H1 (cell line): Measurements from ENCODE around the gene POTEF. TPM values are rescaled to one million over a fixed set of nuclear protein-coding genes. Genes with fewer than 3 reads are reported as not detected.

Source experiments
- CTCF ChIA-PET: fragments of 300-600 bp; sonication (Branson Sonifier 250); formaldehyde crosslinking; loops from one replicate; lab custom pipeline; 2021; ENCODE audit not compliant: partially characterized antibody; lab: Charles Lee
- POLR2A ChIA-PET: fragments of 300-600 bp; sonication (Branson Sonifier 250); formaldehyde crosslinking; loops from one replicate; lab custom pipeline; 2021; ENCODE audit warnings: inconsistent platforms; ENCODE audit not compliant: partially characterized antibody; lab: Charles Lee
- DNase-seq, 2 experiments: peaks; one replicate each; pipeline versions ENCODE4 v3.0.0 to v3.0.0-alpha.2; 2010 to 2022; ENCODE audit warnings: low spot score in 2 of 2, low read depth in 1 of 2, mixed read lengths in 1 of 2
- FAIRE-seq: peaks from 2 replicates; lab custom pipeline; 2011; peaks lifted over from hg19 to GRCh38; lab: Jason Lieb, UNC
- H2AFZ ChIP-seq: 2 replicates; pipeline ENCODE4 v1.8.1; 2012; ENCODE audit warnings: low read length, inconsistent platforms
- H2AK5ac ChIP-seq: 2 replicates; pipeline ENCODE4 v1.6.1; 2013; ENCODE audit warnings: low read depth, low read length
- H2BK120ac ChIP-seq: replicated peaks from 2 replicates; pipeline ENCODE3; 2013; ENCODE audit warnings: low read depth, low read length, inconsistent platforms
- H2BK12ac ChIP-seq: 2 replicates; pipeline ENCODE4 v1.6.1; 2013; ENCODE audit warnings: low read depth, low read length
- H2BK15ac ChIP-seq: 2 replicates; pipeline ENCODE4 v1.6.1; 2013; ENCODE audit warnings: low read length
- H2BK20ac ChIP-seq: 2 replicates; pipeline ENCODE4 v1.6.1; 2013; ENCODE audit warnings: low read length
- H2BK5ac ChIP-seq: 2 replicates; pipeline ENCODE4 v1.6.1; 2013; ENCODE audit warnings: low read depth, low read length
- H3K14ac ChIP-seq: 2 replicates; pipeline ENCODE4 v1.6.1; 2013; ENCODE audit warnings: inconsistent platforms; ENCODE audit not compliant: insufficient read length
- H3K18ac ChIP-seq: 2 replicates; pipeline ENCODE4 v1.6.1; 2013; ENCODE audit warnings: low read length; ENCODE audit errors: extremely low read depth
- H3K23ac ChIP-seq: 2 replicates; pipeline ENCODE4 v1.6.1; 2013; ENCODE audit warnings: inconsistent platforms; ENCODE audit not compliant: insufficient read length
- H3K23me2 ChIP-seq: 2 replicates; pipeline ENCODE4 v1.6.1; 2013; ENCODE audit warnings: low read depth, low read length
- H3K27ac ChIP-seq: 2 replicates; pipeline ENCODE4 v1.6.1; 2011; ENCODE audit warnings: low read depth, low read length, inconsistent platforms
- H3K27me3 ChIP-seq, 4 experiments: replicated peaks in 1 of 4; 1 replicate in 1 of 4; 2 replicates in 3 of 4; pipeline versions ENCODE4 v1.6.1 to v1.8.1; 2011 to 2013; ENCODE audit warnings: low read length in 3 of 4, mild to moderate bottlenecking in 3 of 4, inconsistent platforms in 2 of 4, mixed read lengths in 2 of 4, moderate library complexity in 1 of 4; ENCODE audit not compliant: control insufficient read depth in 3 of 4, insufficient read depth in 3 of 4; ENCODE audit errors: extremely low read depth in 1 of 4
- H3K36me3 ChIP-seq, 4 experiments: 2 replicates each; pipeline versions ENCODE4 v1.6.1 to v1.8.1; 2011 to 2013; ENCODE audit warnings: mild to moderate bottlenecking in 4 of 4, low read length in 3 of 4, moderate library complexity in 2 of 4, control low read depth in 1 of 4, inconsistent platforms in 1 of 4; ENCODE audit not compliant: insufficient read depth in 4 of 4, control insufficient read depth in 2 of 4
- H3K4ac ChIP-seq: replicated peaks from 2 replicates; pipeline ENCODE3; 2013; ENCODE audit warnings: low read length, low read depth, mixed read lengths, inconsistent platforms; ENCODE audit not compliant: insufficient read length
- H3K4me1 ChIP-seq, 4 experiments: replicated peaks in 1 of 4; 1 replicate in 1 of 4; 2 replicates in 3 of 4; pipeline versions ENCODE4 v1.6.1 to v1.8.1; 2011 to 2013; ENCODE audit warnings: low read length in 3 of 4, inconsistent platforms in 2 of 4, mixed read lengths in 1 of 4; ENCODE audit not compliant: insufficient read depth in 4 of 4, control insufficient read depth in 3 of 4
- H3K4me2 ChIP-seq, 2 experiments: 2 replicates each; pipeline versions ENCODE4 v1.6.1 to v1.8.1; 2011 to 2013; ENCODE audit warnings: low read depth in 2 of 2, low read length in 2 of 2, control low read depth in 1 of 2, inconsistent platforms in 1 of 2, mild to moderate bottlenecking in 1 of 2; ENCODE audit not compliant: insufficient read depth in 1 of 2
- H3K4me3 ChIP-seq, 4 experiments: fragments of 200-600, 300-600 bp in 1 of 4; sonication (generic), shearing (Covaris generic), sonication (Bioruptor Twin) in 1 of 4; 2 replicates each; pipeline versions ENCODE4 v1.5.1 to v1.8.1; 2011 to 2016; ENCODE audit warnings: low read length in 4 of 4, low read depth in 3 of 4, control low read depth in 2 of 4, inconsistent platforms in 2 of 4, mild to moderate bottlenecking in 2 of 4, mixed read lengths in 1 of 4, moderate library complexity in 1 of 4; ENCODE audit not compliant: insufficient read depth in 2 of 4; ENCODE audit errors: extremely low read depth in 1 of 4
- H3K56ac ChIP-seq: replicated peaks from 2 replicates; pipeline ENCODE3; 2013; ENCODE audit warnings: low read depth, mild to moderate bottlenecking, mixed read lengths, low read length, inconsistent platforms; ENCODE audit not compliant: insufficient read length
- H3K79me1 ChIP-seq: 2 replicates; pipeline ENCODE4 v1.6.1; 2013; ENCODE audit warnings: low read depth, low read length, control low read depth
- H3K79me2 ChIP-seq, 2 experiments: 2 replicates each; pipeline versions ENCODE4 v1.6.1 to v1.8.1; 2012 to 2013; ENCODE audit warnings: low read length in 2 of 2, mild to moderate bottlenecking in 2 of 2, inconsistent platforms in 1 of 2; ENCODE audit not compliant: insufficient read depth in 2 of 2, control insufficient read depth in 1 of 2
- H3K9ac ChIP-seq, 4 experiments: replicated peaks in 1 of 4; 1 replicate in 1 of 4; 2 replicates in 3 of 4; pipeline versions ENCODE4 v1.6.1 to v1.8.1; 2011 to 2013; ENCODE audit warnings: low read depth in 3 of 4, low read length in 3 of 4, control low read depth in 2 of 4, mild to moderate bottlenecking in 2 of 4, moderate library complexity in 2 of 4, inconsistent platforms in 1 of 4; ENCODE audit errors: extremely low read depth in 1 of 4
- H3K9me3 ChIP-seq, 2 experiments: 2 replicates each; pipeline versions ENCODE4 v1.6.1 to v1.8.1; 2012 to 2013; ENCODE audit warnings: mild to moderate bottlenecking in 2 of 2, moderate library complexity in 2 of 2, control low read depth in 1 of 2, inconsistent platforms in 1 of 2, low read depth in 1 of 2, low read length in 1 of 2, mixed read lengths in 1 of 2; ENCODE audit not compliant: insufficient read depth in 2 of 2
- H4K20me1 ChIP-seq, 2 experiments: replicated peaks in 1 of 2; 2 replicates each; pipeline versions ENCODE3 to v1.8.1; 2011 to 2013; ENCODE audit warnings: inconsistent platforms in 2 of 2, low read length in 2 of 2, mild to moderate bottlenecking in 1 of 2; ENCODE audit not compliant: insufficient read depth in 2 of 2, control insufficient read depth in 1 of 2
- H4K5ac ChIP-seq: 2 replicates; pipeline ENCODE4 v1.6.1; 2013; ENCODE audit warnings: low read length, low read depth, mixed read lengths, inconsistent platforms; ENCODE audit not compliant: insufficient read length
- H4K8ac ChIP-seq: 2 replicates; pipeline ENCODE4 v1.8.0; 2013; ENCODE audit warnings: mild to moderate bottlenecking, moderate library complexity, low read length, inconsistent platforms; ENCODE audit not compliant: insufficient read depth; ENCODE audit errors: extremely low read depth
- H4K91ac ChIP-seq: replicated peaks from 2 replicates; pipeline ENCODE3; 2013; ENCODE audit warnings: low read length, mixed read lengths, inconsistent platforms; ENCODE audit not compliant: insufficient read length
- BRCA1 ChIP-seq: IDR thresholded peaks from 2 replicates; pipeline ENCODE4 v1.6.1; 2012; ENCODE audit warnings: low read depth, low read length, improper control_type of control experiment
- CHD2 ChIP-seq: IDR thresholded peaks from 2 replicates; pipeline ENCODE4 v1.6.1; 2012; ENCODE audit warnings: low read length, improper control_type of control experiment
- NRF1 ChIP-seq: IDR thresholded peaks from 2 replicates; pipeline ENCODE4 v1.6.1; 2011; ENCODE audit warnings: mild to moderate bottlenecking, low read depth, low read length, improper control_type of control experiment
- PHF8 ChIP-seq: fragments of 200-600 bp; sonication (generic); conservative IDR thresholded peaks from 2 replicates; pipeline ENCODE4 v1.7.1; 2012; ENCODE audit warnings: low read depth, mild to moderate bottlenecking, inconsistent platforms, low read length, moderate library complexity
- SAP30 ChIP-seq: fragments of 300-600 bp; sonication (generic); IDR thresholded peaks from 2 replicates; pipeline ENCODE4 v1.7.1; 2012; ENCODE audit warnings: low read length, moderate library complexity, mild to moderate bottlenecking, inconsistent platforms; ENCODE audit not compliant: insufficient read depth, insufficient replicate concordance
- WGBS, 2 experiments: shearing (Covaris generic) in 1 of 2; methylation state at CpG; one replicate each; pipeline versions ENCODE4 v1.1.6 to v1.1.7; 2013 to 2015; ENCODE audit warnings: low lambda C conversion rate in 2 of 2, mixed read lengths in 2 of 2, inconsistent platforms in 1 of 2, low coverage in 1 of 2, missing lambda C conversion rate in 1 of 2; ENCODE audit not compliant: insufficient replicate concordance in 2 of 2, insufficient coverage in 1 of 2, insufficient read length in 1 of 2; ENCODE audit errors: extremely low coverage in 1 of 2, missing lambda C conversion rate in 1 of 2; 5-methylcytosine and 5-hydroxymethylcytosine counted together
- polyA plus RNA-seq, 7 experiments: library from polyadenylated mRNA; depleted of rRNA in 3 of 7; stranded (reverse) in 5 of 7; unstranded in 2 of 7; fragments of >200 nt in 5 of 7; fragments of 200-250 nt in 2 of 7; gene quantifications; 1 replicate in 5 of 7; 2 replicates in 1 of 7; 4 replicates in 1 of 7; pipeline versions ENCODE4 v1.2.1 to v1.2.3, GENCODE V29; 2011 to 2013; ENCODE audit warnings: missing spikeins in 2 of 7, mixed read lengths in 2 of 7
- total RNA-seq: library from RNA; stranded (reverse); fragmentation: NEBNext Ultra II Directional; extraction: Animal tissue kit (Norgen Biotek cat#: 25700); gene quantifications from 2 replicates; pipeline ENCODE4 v1.2.1, GENCODE V29; 2021

Gene POTEF
- total and polyA plus RNA-seq, 2 of the 8 experiments (the other 6 are each of a cell fraction or from before 2014, with no cell fraction given): 0.24 to 0.36 TPM

- peaks cover 10 to 57% (median 20%) of the 10 kb centered on the region in 4 experiments for H3K36me3 ChIP-seq
- no peak overlapping the region for H2BK12ac ChIP-seq
- H3K56ac ChIP-seq: no peak overlapping the region
- H3K23ac ChIP-seq: no peak overlapping the region
- FAIRE-seq: no peak
- H2BK120ac ChIP-seq: no peak overlapping the region
- ChIA-PET CTCF (interaction anchor here (1.3 kb wide), 1 partner anchor 118 kb away, joined by 3 read pairs; no protein-coding TSS in a partner anchor), POLR2A (interaction anchor here (1.2 to 1.7 kb wide), 3 partner anchors 11 to 19 kb away, joined by 3 to 9 read pairs (median 4); partner anchors contain the start of genes MZT2B and SMPD4)
- no peaks in the 10 kb centered on the region for H3K27me3 ChIP-seq
- peaks cover 0 to 2% of the 10 kb centered on the region in 2 experiments for H4K20me1 ChIP-seq
- H2BK20ac ChIP-seq: no peak overlapping the region
- no peak overlapping the region for H3K4ac ChIP-seq
- H2AFZ ChIP-seq: no peak overlapping the region
- H4K8ac ChIP-seq: no peak overlapping the region; the same call in 1 of the 2 replicates
- H3K4me2 ChIP-seq: no peak overlapping the region
- H3K4me3 ChIP-seq: no peak overlapping the region
- no peak overlapping the region for H2BK15ac ChIP-seq
- no peak overlapping the region for H3K18ac ChIP-seq
- no peaks in the 10 kb centered on the region for H3K79me1 ChIP-seq
- no peak overlapping the region for H4K5ac ChIP-seq
- H3K14ac ChIP-seq: no peak overlapping the region
- H3K4me1 ChIP-seq: no peaks in the 10 kb centered on the region
- no peaks in the 10 kb centered on the region for H3K79me2 ChIP-seq
- H4K91ac ChIP-seq: no peak overlapping the region
- no peak for TF ChIP-seq BRCA1
- no peak for TF ChIP-seq NRF1
- TF ChIP-seq PHF8: no peak
- TF ChIP-seq SAP30: no peak
- no peak for TF ChIP-seq CHD2
- TF ChIP-seq, all 59 proteins: peak for 0
- H2BK5ac ChIP-seq: no peak overlapping the region
- no peaks in the 10 kb centered on the region for H3K23me2 ChIP-seq
- H3K27ac ChIP-seq: no peak overlapping the region
- WGBS, 2 experiments: 96% methylated on average over 7 of the region's 7 CpGs; no CpG with 5 or more reads in 1 of the 2 experiments
- H2AK5ac ChIP-seq: no peak overlapping the region
- DNase-seq: no peak
- no peaks in the 10 kb centered on the region for H3K9me3 ChIP-seq
- H3K9ac ChIP-seq: no peak overlapping the region
These were observed 40.9 kb upstream of the POTEF start for GRCh38 chr2:130169896-130170295.
